HG03571 (cell line): ENCODE measurements around the gene BCAS3.

Source experiments
- ATAC-seq: cut with Tn5 transposase; IDR thresholded peaks from one replicate; pipeline ENCODE4 v1.9.1; 2021; ENCODE audit not compliant: unreplicated experiment

BCAS3 gene

DNA sequence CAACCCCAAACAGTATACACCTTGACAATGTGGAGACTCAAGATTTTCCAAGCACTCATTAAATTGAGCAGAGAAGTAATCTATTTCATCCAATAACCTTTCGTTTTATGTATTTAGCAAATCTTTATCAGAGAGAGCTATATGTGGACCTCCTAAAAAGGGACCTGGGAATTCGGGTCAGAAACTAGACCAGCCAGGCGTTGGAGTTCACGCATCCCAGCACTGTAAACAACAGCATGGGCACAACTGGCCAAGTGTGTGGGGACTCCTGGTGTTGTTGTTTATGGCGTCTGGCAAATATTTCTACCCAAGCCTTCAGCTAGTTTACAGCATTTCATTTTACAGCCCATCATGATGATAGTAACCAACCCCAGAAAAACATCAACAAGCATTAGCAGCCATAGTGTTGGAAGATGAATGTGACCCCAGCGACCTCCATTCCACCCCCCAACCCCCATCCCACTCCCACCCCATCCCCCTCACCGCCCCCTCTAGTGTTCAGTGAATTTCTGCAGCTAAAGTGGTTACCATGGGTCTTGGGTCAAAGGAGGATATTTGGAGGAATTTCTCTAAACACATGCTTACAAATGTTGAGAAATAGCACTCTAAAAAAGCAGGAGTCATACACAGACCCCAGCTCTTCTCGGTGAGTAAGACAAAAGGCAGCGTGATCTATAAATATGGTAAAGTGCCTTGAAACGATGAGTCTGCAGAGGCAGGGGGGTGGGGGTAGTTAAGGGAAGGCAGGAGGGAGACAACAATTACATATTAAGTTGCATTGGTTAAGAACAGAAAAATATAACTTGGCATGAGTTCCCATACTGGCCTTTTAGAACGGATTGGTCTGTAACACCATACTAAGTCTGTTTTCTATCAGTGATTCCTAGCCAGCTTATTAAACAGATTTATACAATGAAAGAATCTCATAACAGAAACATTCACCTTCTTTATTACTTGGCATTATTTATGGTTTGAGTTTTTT lies 630.5 kb downstream of the BCAS3 start:
- no peak for ATAC-seq

DNA sequence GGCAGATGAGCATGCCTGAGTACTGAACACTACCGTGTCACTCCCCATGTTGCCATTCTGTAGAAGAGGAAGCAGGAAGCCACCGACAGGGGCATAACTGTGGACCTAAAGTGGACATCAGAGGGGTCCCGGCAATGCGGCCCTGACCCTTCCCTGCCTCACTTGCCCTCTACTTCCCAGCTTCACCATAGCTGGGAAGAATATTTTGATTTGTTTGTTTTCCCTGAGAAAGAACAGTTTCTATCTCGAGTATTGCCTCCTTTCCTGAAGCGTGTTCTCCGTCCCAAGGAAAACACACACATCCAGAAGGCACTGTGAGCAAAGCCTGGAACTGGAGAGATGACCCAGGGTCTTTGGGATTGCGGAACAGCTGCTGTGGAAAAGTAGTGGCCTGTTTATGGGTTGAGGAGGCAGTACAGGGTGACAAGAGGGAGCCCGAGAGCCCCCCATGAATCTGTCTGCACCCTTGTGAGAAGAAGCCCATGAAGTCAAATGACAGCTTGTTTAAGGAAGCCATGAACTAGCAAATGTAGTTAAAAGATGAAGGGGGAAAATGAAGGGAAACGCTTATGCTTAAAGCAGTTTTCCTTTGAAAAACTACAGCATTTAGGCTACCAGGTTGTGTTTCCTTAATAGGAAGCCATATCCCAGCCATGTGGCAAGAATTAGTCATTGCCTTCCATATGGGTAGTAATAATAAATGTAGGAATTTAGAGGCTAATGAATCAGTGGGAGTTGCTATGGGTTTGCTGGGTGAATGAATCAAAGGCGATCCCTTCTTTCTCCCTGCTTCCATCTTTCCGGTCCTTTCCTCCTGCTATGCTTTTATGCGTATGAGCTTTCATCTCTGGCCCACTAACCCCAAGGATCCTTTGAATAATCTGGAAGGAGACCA lies 632.0 kb downstream of the BCAS3 start:
- no peak for ATAC-seq

DNA sequence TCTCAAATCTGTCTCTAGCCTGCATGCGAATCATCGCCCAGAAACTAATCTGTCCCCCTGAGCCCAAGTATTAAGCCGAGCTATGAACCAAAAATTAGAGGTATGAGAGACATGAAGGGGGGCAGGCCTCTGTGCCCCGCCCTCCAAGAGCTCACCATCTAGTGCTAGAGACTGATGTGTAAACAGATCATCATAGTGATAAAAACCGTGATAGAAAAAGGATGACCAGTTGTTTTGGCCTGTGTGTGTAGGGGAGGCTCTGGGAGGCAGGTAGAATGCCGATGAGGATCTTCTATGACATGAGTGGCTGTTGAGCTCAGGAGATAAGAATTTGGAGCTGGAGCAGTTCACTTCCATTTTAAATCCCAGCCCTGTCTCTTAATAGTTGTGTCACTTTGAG lies 632.9 kb downstream of the BCAS3 start:
- ATAC-seq = no peak

DNA sequence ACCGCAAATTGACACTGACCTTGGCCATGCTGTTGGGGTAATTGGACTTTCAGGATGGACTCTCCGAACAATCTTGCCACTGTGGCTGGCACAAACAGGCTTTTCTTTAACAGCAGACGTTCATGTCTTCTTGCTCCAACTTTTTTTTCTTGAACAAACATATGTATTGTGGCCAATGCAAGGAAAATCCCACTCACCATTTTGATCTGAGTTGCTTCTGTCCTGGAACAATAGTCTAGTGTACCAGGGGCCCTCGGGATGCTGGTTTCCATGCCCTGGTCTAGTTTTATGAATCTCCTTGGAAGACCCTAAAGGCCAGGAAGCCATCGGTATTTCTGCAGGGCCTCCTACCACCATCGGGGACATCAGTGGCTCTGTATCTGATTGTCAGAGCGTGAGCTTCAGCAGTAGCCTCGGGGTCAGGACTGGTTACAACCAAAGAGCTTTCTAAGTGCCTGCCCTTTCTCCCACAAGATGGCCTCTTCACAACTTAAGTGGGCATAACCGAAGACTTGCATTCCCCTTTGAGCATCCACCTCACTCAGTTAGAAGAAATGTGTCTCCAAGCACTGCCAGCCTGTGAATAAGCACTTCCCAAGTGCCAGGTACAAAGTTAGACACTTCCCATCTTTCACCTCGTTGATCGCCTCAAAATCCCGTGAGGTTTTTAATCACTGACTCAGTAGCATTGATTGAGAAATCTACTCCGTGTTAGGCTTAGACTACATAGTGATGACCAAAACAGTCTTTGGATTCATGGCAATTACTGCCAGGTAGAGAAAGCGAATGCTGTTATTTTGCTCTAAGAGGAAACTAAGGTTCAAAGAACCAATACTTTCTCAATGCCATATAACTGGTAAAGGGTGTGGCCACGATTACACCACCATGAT lies 635.0 kb downstream of the BCAS3 start:
- no peak for ATAC-seq

DNA sequence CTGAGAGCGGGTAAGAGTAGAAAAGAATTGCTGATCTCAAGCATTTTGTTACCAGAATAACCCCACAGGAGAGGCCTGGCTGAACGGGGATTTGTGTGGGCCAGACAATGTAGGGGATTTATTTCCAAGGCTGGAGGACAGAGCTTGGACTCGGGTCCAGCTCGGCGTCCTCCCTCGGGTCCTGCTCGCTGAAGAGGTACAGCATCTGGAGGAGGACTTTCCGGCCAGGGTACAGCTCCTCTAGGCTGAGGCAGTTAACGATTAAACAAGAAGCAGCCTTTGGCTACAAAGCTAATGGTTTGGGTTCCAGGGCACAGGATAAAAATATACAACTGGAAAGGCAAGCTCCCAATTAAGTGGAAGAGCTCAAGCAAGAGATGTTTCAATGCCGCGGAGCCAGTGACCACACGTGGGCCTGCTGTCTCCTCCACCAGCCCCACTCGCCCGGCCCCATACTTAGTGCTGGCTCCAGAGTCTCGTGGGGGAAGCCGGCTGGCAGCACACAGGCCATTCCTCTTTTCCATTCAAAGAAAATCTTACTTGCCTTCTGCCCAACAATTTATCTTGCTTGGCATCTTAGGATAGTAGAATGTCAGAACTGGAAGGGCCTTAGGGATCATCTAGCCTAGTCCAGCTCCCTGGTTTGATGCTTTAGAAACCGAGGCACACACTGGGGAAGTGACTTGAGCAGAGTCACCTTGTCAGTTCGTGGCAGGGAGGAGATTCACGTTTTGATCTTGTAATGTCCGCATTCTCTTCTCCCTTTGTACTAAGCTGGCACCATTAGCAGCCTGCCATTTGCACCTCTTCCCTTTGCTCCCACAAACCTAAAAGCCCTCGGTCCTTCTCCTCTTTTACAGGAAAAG lies 636.0 kb downstream of the BCAS3 start:
- ATAC-seq = no peak

DNA sequence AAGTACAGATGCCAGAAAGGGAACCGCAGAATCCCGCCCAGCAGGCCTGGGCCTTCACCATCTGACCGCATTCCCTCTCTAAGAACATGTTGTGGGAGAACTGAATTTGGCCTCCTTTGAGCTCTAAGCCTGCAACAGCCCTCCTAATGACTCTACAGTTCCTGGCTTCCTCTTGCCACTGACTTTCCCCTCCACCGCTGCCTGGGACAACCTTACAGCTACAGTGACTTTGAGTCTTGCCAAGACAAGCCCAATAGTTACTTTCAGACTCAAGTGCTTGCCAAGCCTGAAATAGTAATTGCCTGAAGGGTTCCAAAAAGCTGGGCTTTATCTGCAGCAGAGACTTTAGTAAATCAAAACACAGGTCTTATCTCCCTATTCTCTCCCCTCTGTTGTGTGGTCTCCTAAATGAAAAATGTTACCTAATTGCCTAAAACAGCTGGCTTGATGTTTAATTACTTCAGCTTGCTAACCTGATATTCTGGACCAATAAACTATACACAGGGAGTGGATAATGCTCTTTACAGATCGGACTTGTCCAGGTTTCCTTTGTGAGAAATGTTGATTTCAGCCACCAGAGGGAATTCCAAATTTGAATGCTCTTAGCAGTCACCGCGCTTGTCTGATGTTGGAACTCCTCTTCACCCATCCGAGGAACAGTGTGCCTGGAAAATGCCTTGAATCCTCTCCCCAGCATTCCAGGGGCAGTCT lies 636.9 kb downstream of the BCAS3 start:
- no peak for ATAC-seq

DNA sequence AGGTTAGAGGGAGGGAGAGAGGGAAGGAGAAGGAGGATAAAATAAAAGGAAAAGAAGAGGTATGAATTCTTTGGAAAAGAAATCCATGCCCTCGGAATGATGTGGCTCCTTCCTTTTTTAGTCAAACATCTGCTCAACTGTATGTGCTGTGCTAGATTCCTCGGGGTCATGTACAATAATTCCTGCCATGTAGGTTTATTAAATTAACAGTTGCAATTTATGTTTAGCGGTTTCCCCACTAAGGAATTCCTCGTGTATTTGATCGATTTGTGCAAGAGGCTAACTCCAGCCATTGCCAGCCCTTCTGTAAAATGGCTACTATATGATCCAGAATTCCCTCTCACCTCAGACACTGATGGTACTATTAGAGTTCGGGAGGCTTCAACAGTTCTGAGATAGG lies 639.0 kb downstream of the BCAS3 start:
- no peak for ATAC-seq

DNA sequence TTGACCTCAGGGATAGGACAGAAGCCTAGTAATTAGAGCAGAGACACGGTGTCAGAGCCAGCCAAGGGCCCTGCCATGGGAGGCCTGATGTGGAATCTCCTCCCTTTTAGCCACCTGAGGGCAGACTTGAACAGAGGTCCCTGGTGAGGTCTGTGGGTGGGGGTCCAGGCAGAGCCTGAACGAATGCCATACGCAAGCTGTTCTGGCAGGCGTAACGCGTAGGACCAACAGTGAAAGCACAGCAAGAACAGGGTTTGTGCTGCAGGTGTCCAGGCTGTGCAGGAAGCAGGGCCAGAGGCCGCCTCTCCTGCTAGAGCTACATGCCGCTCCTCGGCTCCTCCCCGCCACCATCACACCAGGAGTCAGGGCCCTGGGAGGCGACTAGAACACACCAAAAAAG lies 640.1 kb downstream of the BCAS3 start:
- no peak for ATAC-seq

DNA sequence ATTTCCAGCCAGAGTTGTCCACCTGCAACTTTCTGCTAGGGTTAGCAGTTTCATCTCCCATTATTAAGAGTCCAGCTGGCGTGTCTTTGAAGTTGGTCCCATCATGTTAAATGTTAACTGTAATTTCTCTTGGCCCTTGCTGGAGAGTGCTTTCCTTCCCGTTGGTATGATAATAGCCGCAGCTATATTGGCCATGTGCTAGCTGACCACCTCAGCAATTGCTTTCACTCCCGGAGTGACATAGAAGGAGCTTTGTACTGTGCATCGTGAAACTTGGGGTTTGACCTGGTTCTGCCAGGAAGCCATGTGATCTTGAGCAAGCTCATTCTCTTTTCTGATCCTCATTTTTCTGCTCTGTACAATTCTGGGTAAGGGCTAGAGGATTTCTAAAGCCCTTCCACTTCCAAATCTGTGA lies 641.0 kb downstream of the BCAS3 start:
- ATAC-seq = no peak

DNA sequence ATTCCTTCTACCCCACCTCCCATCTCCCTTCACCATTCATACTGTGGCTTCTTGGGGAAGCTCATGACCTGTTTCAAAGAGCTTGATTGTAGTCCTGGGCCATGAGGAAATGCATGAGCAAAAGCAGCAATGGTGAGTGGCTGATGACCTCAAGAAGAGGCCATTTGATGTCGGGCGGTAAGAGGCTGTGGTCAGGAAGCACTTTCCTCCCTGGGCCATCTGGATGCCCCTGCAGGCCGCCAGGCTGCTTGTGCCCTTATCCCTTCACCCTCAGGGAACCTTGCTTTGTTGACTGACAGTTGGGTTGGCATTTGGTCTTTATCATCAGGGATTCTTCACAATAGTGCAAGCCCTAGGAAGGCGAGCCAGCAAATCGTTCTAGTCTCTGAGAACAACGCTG lies 643.7 kb downstream of the BCAS3 start:
- no peak for ATAC-seq

DNA sequence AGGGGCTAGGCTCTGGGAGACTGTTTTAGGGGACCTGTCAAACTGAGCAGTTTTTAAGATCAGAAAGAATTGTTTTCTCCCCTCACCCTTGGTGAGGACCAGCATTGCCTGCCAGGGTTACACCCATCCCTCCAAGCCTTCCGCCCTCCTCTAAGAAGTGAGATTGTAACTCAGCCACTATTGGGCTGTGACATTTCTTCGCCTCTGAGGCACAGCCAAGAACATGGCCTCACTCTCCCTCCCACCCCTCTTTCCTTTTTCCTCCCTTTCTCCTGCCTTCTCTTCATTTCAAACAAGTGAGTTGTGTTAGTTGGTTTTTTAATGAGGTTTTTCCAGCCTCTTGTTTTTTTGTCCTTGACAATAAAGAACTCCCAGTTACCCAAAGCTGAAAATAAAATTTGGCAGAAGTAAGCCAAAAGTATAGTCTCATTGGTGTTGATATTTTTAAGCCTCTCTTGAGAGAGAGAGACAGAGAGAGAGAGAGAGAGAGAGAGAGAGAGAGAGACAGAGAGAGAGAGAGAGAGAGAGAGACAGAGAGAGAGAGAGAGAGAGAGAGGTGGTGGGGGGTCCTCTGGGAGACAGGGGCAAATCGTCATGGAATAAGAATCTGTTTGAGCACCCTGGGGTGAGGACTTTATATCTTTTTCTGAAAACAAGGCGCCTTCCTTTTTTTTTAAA lies 644.8 kb downstream of the BCAS3 start:
- ATAC-seq = no peak

DNA sequence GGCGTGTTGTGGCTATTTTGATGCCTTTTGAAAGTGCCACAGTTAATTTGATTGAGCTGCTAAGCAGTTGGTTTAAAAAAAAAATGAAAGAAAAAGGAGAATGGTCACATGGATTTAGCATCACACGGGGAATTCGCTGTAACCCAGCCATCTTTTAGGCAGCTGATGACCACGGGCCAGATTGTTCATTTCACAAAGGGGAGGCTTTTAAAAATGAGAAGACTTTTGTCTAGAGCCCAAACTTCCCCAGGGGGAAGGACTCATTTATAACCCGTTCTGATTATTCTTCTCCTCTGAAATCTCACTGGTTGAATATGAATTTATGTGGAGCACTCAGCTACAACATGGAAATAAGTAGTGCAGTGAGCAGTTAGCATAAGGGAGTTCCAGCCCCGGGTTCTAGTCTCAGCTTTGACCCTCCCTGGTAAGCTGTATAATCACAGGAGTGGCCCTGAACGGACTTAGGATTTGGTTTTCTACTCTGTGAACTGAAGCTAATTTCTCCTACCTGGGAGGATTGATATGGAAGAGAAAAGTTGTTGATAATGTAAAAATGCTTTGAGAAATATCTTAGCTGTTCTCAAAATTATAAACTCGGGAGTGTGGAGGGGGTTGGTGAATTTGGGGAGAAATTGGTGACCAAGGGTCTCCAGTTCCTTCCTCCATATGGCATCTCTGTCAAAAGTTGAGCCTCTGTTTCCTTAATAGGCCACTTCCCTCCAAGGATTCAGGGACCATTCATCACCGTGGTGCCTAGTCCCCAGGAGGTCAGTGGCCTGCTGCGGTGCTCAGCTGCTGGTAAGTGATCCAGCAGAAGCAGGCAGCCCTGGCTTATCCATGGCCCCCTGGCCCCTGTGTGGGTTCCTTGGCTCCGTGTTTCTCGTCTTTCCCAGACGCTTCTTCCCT lies 645.6 kb downstream of the BCAS3 start:
- no peak for ATAC-seq

DNA sequence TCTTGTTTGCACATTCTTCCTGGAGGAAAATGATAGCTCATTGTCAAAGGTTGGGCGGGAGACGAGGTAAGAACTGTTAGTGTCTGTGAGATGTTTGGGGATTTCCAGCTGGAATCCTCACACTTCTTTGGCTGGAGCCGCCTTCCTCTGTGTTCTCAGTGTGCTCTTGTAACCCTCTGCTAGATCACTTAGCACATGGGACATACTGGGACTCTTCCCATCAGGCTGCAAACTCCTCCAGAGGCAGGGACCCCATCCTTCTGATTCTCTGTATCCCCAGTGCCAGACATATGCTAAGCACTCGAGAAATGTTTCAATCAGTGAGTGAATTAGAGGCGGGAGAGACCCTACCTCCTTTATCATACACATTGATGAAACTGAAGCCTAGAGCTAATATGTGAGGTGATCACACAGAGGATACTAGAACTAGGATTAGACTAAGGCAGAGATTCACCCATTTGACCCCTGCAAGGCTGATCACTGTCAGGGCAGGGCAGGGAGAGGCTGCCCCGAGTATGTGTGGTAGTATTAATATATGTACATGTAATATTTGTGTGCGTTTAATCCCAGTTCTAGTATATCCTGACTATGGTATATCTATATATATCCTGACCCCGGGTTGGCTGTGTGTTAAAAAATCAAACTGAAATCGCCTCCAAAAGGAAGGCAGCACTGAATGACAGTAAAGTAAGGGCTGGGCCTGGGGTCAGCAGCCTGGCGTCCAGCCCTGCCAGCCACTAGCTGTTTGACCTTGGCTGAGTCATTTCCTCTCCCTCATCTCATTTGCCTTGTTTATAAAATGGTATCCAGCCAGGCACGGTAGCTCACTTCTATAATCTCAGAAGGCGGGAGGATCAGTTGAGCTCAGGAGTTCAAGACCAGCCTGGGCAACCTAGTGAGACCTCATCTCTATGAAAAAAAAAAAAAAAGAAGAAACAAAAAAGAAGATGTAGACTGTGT lies 646.5 kb downstream of the BCAS3 start:
- no peak for ATAC-seq

DNA sequence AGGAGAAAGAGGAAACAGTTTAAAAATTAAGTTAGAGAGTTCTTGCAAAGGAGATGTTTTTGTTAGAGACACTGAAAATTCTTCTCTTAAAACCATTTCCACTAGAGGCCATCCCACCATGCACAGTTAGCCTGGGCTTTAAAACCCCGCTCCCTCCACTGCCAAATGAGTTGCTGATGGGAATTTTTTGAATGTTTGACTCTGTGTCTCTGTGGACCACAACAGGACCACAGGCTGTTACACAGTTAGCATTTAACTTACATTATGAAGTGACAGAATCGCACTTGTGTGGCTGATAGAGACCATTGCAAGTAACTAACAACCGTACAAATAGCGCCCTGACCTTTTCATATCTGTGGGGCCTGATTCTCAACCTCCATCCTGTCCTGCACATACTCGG lies 647.3 kb downstream of the BCAS3 start:
- ATAC-seq = no peak

DNA sequence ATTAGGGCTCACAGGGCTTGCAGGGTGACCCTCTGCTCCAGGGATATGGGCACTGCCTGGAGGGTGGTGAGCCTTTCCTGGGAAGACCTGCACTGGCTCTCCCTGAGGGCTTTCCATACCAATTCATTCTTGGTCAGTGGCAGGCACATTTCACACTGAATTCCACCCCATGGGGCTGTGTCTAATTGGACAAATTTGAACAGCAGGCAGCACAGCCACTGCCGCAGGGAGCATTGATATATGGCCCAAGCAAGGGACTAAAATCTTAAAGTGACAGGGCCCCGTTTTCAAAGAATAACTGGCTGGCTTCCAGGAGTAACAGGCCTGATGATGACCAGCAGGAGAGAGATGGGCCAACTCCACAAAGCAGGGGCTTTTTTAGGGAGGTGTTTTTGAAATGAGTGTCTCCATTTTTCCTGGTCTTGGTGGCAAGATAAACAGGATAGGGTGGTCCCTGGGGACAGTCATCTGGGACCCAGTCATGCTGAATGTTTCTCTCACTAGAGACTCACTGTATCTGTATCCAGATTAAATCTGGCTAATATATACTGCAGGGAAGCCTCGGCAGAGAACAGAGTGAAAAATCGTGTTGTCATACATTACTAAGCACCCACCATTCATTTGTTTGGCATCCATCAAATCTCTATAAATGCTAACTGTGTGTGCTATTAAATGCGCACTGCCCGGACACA lies 647.9 kb downstream of the BCAS3 start:
- no peak for ATAC-seq

DNA sequence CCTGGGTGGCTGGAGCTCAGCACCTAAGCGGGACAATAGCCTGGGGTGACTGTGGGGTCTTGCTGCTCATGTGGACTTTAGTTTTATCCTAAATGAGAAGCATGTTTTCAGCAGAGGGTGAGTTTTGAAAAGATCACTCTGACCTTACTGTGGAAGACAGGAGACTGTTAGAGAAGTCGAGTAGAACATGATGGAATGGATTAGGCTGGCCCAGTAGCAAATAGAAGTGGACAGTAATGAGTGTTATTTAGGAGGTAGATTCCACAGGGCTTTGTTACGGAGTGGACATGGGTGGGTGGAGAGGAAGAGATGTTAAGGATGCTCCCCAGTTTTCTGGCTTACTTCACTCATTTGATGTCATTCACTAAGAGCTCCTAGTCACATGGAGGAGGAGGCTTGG lies 648.7 kb downstream of the BCAS3 start:
- no peak for ATAC-seq
